Osteoblast (primary cell): Measurements from ENCODE around the gene UTP15. TPM values are rescaled to one million over a fixed set of nuclear protein-coding genes. Genes with fewer than 3 reads are reported as not detected.

Experiments used
- DNase-seq: peaks from one replicate; pipeline ENCODE4 v3.0.0; 2011; ENCODE audit warnings: low spot score, mixed read lengths; ENCODE audit not compliant: insufficient read length; ENCODE audit errors: missing footprints
- H2AFZ ChIP-seq: 2 replicates; pipeline ENCODE4 v1.6.0; 2011; ENCODE audit warnings: mild to moderate bottlenecking, low read length
- H3K27ac ChIP-seq: 2 replicates; pipeline ENCODE4 v1.5.1; 2011; ENCODE audit warnings: mild to moderate bottlenecking, low read depth, low read length, moderate library complexity
- H3K27me3 ChIP-seq: 2 replicates; pipeline ENCODE4 v1.6.0; 2012; ENCODE audit warnings: mild to moderate bottlenecking, control low read depth, inconsistent platforms, low read length, moderate library complexity; ENCODE audit not compliant: insufficient read depth
- H3K36me3 ChIP-seq: 2 replicates; pipeline ENCODE4 v1.5.1; 2011; ENCODE audit warnings: mild to moderate bottlenecking, low read length, control low read depth, moderate library complexity; ENCODE audit not compliant: insufficient read depth
- H3K4me1 ChIP-seq: 2 replicates; pipeline ENCODE4 v1.5.1; 2011; ENCODE audit warnings: mild to moderate bottlenecking, low read length, control low read depth, moderate library complexity; ENCODE audit not compliant: insufficient read depth
- H3K4me2 ChIP-seq: 2 replicates; pipeline ENCODE4 v1.6.0; 2011; ENCODE audit warnings: mild to moderate bottlenecking, low read length; ENCODE audit not compliant: insufficient read depth
- H3K4me3 ChIP-seq: fragments of 200-600 bp; sonication (generic); 3 replicates; pipeline ENCODE4 v1.5.1; 2012; ENCODE audit warnings: mild to moderate bottlenecking, low read length, inconsistent platforms; ENCODE audit not compliant: insufficient read depth
- H3K79me2 ChIP-seq: 2 replicates; pipeline ENCODE4 v1.6.0; 2012; ENCODE audit warnings: mild to moderate bottlenecking, low read length, control low read depth, inconsistent platforms; ENCODE audit not compliant: insufficient read depth
- H3K9me3 ChIP-seq: 2 replicates; pipeline ENCODE4 v1.5.1; 2011; ENCODE audit warnings: low read depth, low read length, control low read depth
- H4K20me1 ChIP-seq: 2 replicates; pipeline ENCODE4 v1.6.0; 2012; ENCODE audit warnings: mild to moderate bottlenecking, low read length, control low read depth; ENCODE audit not compliant: insufficient read depth
- total RNA-seq: library from RNA; depleted of rRNA; stranded (reverse); fragments of >200 nt; gene quantifications from 2 replicates; pipeline ENCODE4 v1.2.3, GENCODE V29; 2012
- TF ChIP-seq, protein P1 (sequence below): IDR thresholded peaks from 2 replicates; pipeline ENCODE4 v1.5.1; 2011; ENCODE audit warnings: mild to moderate bottlenecking, low read depth, low read length, moderate library complexity; ENCODE audit errors: extremely low read depth

The UTP15 gene
- total RNA-seq, 1 donor = 20.6 TPM

DNA sequence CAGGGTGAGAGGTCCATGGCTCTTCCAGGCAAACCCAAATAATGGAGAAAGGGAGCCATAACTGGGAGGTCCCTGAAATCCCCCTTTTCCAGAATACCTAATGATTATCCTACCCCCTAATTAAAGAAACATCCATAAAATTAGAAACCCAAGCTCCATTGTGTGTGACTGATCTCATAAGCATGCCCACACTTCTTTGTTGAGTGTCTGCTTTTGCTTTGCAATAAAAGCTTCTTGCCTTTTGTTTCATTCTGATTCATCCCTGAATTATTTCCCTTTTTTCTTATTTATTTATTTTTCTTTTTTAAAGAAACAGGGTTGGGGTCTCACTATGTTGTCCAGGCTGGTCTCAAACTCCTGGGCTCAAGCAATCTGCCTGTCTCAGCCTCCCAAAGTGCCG, 34.2 kb upstream of the UTP15 start:
- Histone ChIP-seq H2AFZ (no peak overlapping the region), H3K4me2 (no peak overlapping the region), H3K79me2 (no peaks in the 10 kb centered on the region), H4K20me1 (no peaks in the 10 kb centered on the region), H3K36me3 (no peaks in the 10 kb centered on the region), H3K4me3 (no peak overlapping the region), H3K27me3 (peaks cover 3% of the 10 kb centered on the region), H3K9me3 (no peaks in the 10 kb centered on the region), H3K27ac (no peak overlapping the region), H3K4me1 (peaks cover 7% of the 10 kb centered on the region)
- DNase-seq = no peak
- TF ChIP-seq, protein P1, sequence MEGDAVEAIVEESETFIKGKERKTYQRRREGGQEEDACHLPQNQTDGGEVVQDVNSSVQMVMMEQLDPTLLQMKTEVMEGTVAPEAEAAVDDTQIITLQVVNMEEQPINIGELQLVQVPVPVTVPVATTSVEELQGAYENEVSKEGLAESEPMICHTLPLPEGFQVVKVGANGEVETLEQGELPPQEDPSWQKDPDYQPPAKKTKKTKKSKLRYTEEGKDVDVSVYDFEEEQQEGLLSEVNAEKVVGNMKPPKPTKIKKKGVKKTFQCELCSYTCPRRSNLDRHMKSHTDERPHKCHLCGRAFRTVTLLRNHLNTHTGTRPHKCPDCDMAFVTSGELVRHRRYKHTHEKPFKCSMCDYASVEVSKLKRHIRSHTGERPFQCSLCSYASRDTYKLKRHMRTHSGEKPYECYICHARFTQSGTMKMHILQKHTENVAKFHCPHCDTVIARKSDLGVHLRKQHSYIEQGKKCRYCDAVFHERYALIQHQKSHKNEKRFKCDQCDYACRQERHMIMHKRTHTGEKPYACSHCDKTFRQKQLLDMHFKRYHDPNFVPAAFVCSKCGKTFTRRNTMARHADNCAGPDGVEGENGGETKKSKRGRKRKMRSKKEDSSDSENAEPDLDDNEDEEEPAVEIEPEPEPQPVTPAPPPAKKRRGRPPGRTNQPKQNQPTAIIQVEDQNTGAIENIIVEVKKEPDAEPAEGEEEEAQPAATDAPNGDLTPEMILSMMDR = no peak

DNA sequence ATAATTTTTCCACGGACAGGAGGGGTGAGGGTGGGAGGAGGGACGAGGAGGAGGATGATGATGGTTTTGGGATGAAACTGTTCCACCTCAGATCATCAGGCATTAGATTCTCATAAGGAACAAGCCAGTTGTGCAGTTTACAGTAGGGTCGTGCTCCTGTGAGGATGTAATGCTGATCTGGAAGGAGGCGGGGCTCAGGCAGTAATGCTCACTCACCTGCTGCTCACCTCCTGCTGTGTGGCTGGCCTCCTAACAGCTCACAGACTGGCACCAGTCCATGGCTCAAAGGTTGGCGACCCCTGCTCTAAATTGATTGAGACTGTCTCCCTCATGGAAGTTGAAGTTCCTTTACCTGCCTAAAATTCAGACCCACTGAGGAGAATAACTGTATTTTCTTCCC, 33.3 kb upstream of the UTP15 start:
- Histone ChIP-seq H3K79me2 (no peaks in the 10 kb centered on the region), H3K36me3 (no peaks in the 10 kb centered on the region), H3K27me3 (peaks cover 3% of the 10 kb centered on the region), H3K9me3 (no peaks in the 10 kb centered on the region), H3K4me2 (no peak overlapping the region), H3K4me3 (no peak overlapping the region), H2AFZ (no peak overlapping the region), H4K20me1 (no peaks in the 10 kb centered on the region), H3K27ac (no peak overlapping the region), H3K4me1 (peaks cover 7% of the 10 kb centered on the region)
- TF ChIP-seq, protein P1 = no peak
- no peak for DNase-seq

DNA sequence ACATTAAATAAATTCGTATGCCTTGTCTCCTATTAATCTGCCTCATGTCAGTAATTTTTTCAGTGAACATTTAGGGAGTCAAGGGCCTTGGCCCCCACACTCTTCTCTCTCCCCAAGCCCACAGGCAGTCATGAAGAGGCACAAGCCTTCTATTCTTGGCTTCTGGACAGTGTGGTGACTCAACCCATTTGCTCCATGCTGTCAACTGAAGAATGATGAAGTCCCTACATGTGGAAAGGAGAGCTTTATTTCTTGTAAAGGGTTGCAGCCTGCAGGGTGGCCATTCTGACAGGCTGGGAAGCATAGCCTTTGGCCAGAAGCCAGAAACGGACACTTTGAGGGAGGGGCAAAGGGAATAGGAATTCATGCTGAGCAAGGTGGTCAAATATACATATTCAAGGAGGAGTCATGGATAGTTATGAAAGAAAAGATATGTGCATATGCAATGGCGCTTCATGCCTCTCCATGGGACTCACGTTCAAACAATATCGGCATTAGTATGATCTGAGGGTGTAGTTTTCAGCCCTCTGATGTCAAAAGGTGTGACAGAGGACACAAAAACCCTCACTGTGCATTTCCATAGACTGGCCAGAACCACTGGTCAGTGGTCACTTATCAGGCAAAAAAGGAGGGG, 31.4 kb upstream of the UTP15 start:
- H3K4me2 ChIP-seq = no peak overlapping the region
- TF ChIP-seq, protein P1 = no peak
- H3K27me3 ChIP-seq = peaks cover 3% of the 10 kb centered on the region
- no peak for DNase-seq
- H4K20me1 ChIP-seq = no peaks in the 10 kb centered on the region
- H3K27ac ChIP-seq = no peak overlapping the region
- no peak overlapping the region for H3K4me3 ChIP-seq
- no peaks in the 10 kb centered on the region for H3K9me3 ChIP-seq
- peaks cover 7% of the 10 kb centered on the region for H3K4me1 ChIP-seq
- no peak overlapping the region for H2AFZ ChIP-seq
- H3K36me3 ChIP-seq = no peaks in the 10 kb centered on the region
- no peaks in the 10 kb centered on the region for H3K79me2 ChIP-seq

DNA sequence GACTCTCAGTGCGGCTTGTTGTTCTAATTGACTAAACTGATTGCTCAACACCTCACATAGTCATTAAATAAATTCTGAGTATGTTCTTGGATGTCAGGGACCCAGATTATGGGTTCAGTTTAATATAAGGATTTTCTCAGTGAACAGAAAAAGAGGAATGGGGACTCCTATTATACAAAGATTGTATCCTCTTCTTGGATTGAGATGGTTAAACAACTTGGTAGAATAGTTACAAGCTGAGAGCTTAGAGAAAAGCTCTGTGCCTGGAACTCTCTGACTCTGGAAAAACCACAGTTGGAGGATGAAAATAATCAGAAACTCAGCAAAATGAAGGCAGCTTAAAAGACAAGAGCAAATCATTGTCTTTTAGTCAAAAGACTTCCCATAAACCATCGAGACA, 30.6 kb upstream of the UTP15 start:
- peaks cover 7% of the 10 kb centered on the region for H3K4me1 ChIP-seq
- H2AFZ ChIP-seq = no peak overlapping the region
- TF ChIP-seq, protein P1 = no peak
- no peaks in the 10 kb centered on the region for H4K20me1 ChIP-seq
- H3K79me2 ChIP-seq = no peaks in the 10 kb centered on the region
- no peaks in the 10 kb centered on the region for H3K36me3 ChIP-seq
- H3K9me3 ChIP-seq = no peaks in the 10 kb centered on the region
- H3K4me3 ChIP-seq = no peak overlapping the region
- no peak for DNase-seq
- no peak overlapping the region for H3K27ac ChIP-seq
- H3K4me2 ChIP-seq = no peak overlapping the region
- H3K27me3 ChIP-seq = peaks cover 3% of the 10 kb centered on the region
